GM19035 (cell line): Measurements from ENCODE around the gene MEF2A.

Experiments used
- ATAC-seq: cut with Tn5 transposase; IDR thresholded peaks from one replicate; pipeline ENCODE4 v1.9.1; 2021; ENCODE audit not compliant: unreplicated experiment

Gene MEF2A

DNA sequence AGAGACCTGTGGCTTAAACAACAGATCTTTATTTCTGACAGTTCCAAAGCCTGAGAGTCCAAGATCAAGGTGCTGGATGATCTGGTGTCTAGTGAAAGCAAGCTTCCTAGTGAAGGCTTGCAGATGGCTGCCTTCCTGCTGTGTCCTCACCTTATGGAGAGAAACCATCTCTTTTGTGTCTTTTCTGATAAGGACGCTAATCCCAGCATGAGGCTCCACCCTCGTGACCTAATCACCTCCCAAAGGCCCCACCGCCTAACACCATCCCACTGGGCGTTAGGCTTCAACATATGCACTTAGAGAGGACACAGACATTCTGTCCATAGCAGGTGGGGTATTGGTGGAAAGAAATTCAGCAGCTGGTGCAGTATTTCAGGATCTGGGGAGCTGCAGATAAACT is 187.3 kb downstream of the MEF2A start:
- no peak for ATAC-seq

DNA sequence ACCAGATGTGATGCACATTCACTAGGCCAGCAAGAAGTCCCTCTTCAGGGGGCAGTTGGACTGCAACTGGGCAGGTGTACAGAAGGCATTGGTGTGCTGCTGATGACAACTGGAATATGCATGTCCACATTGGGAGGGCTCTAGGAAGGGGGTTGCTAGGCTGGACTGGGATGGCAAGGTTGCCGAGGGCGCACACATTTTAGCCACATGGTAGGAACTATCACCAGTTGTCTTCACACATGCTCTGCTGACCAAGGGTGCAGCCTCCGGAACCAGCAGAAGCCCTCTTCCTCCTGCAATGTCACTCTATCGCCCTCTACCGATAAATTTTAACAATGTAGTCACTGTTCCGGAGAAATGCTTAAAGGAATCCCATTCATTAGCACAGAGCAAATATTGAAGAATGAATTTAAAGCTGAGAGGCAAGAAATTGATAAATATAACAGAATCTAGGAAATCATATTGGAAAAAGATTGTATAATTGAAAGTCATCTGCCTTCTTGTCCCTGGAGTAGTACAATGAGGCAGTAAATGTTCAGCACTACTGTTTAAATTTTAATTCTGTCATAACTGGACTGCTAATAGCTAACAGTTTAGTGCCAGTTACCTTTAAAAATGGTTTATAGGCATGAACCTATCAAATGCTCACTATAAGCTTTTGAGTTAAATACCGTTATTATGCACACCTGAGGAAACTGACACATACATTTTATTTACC is 190.1 kb downstream of the MEF2A start:
- peak; percentile 95 for ATAC-seq

DNA sequence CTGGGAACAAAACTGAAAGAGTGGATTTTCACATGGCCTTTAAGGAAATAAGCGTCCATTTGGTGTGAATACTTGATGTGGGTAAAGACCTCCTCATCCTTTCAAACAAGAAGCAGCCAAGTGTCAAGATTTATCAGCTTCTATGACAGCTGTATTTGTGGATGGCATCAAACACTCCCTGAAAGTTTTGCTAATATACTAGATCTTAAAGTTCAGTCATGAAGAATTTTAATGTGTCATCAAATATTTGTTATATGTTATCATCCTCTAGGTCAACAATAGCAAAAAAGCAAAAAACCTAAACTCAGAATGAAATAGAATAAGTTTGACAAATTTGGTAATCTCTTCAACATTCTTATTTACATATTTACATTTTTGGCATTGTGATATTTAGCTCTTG is 196.5 kb downstream of the MEF2A start:
- no peak for ATAC-seq

DNA sequence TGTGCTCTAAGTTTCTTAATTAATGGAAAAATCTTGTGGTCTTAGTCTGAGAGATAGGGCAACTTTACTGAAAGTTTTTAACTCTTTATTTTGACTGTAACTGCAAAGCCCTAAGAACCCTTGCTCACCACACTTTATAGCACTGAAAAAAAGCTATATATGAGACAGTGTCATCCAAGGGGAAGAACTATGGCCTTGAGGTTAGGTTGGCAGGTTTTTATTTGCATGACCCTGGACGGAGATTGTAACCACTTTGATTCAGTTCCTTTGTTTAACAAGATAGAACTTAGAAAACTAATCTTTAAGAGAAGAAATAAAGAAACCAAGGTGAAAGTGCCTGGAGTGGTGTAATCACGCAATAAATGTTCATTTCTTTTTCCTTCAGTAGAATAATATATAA is 198.0 kb downstream of the MEF2A start:
- ATAC-seq, result no peak

DNA sequence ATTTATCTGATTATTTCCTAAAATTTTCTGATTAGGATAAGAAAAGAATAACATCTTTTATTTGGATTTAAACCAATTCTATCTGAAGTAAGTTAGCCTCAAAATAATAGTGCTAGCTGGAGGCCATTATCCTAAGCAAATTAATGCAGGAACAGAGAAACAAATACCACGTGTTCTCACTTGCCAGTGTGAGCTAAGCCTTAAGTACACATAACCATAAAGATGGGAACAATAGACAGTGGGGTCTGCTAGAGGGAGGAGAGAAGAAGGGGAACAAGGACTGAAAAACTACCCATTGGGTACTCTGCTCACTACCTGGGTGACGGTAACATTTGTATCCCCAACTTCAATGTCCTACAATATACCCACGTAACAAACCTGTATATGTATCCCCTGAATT is 198.7 kb downstream of the MEF2A start:
- ATAC-seq, result no peak
